Astrocyte of the cerebellum (primary cell): ENCODE measurements around the gene ENOX1.

Experiments
- DNase-seq: peaks from one replicate; pipeline ENCODE4 v3.0.0-alpha.2; 2011; ENCODE audit warnings: low read depth
- H3K4me3 ChIP-seq: 2 replicates; pipeline ENCODE4 v1.5.1; 2011; ENCODE audit warnings: mild to moderate bottlenecking, low read depth, low read length, moderate library complexity
- CTCF ChIP-seq: IDR thresholded peaks from 2 replicates; pipeline ENCODE4 v1.5.1; 2012; ENCODE audit warnings: low read length, low read depth, moderate library complexity, mild to moderate bottlenecking; ENCODE audit errors: missing control alignments
- in situ Hi-C: cut with HindIII; loops from 2 replicates; pipeline ENCODE4 v1.10.0; 2017; ENCODE audit warnings: low sequenced_read_pairs

Gene ENOX1

GRCh38 chr13:43441464-43441863 lies 345.3 kb downstream of the ENOX1 start:
- in situ Hi-C loops = no loop called here
- DNase-seq = no peak
- no peak overlapping the region for H3K4me3 ChIP-seq
- TF ChIP-seq CTCF = no peak

GRCh38 chr13:43434191-43434590 lies 352.6 kb downstream of the ENOX1 start:
- no peak for TF ChIP-seq CTCF
- no peak overlapping the region for H3K4me3 ChIP-seq
- DNase-seq = no peak
- in situ Hi-C loops = no loop called here

- in situ Hi-C loops = no loop called here
- no peak for DNase-seq
- H3K4me3 ChIP-seq = no peak overlapping the region
- no peak for TF ChIP-seq CTCF
These were observed 353.1 kb downstream of the ENOX1 start for GRCh38 chr13:43433691-43434141.

- in situ Hi-C loops = no loop called here
- no peak for DNase-seq
- TF ChIP-seq CTCF = no peak
- H3K4me3 ChIP-seq = no peak overlapping the region
These were observed 353.8 kb downstream of the ENOX1 start for GRCh38 chr13:43432958-43433357.

GRCh38 chr13:43431841-43432240 lies 354.9 kb downstream of the ENOX1 start:
- no peak for TF ChIP-seq CTCF
- in situ Hi-C loops = no loop called here

GRCh38 chr13:43431290-43431716 lies 355.5 kb downstream of the ENOX1 start:
- no peak for DNase-seq
- H3K4me3 ChIP-seq = no peak overlapping the region
- in situ Hi-C loops = no loop called here
- TF ChIP-seq CTCF = no peak

More at GRCh38 chr13:43431841-43432240, 354.9 kb downstream of the ENOX1 start:
- DNase-seq = no peak
- H3K4me3 ChIP-seq = no peak overlapping the region
